HG03520 (cell line): ENCODE data around the gene C1orf210.

Experiments
- ATAC-seq: cut with Tn5 transposase; IDR thresholded peaks from one replicate; pipeline ENCODE4 v1.9.1; 2021; ENCODE audit warnings: mild to moderate bottlenecking, moderate library complexity; ENCODE audit not compliant: unreplicated experiment

The C1orf210 gene

GRCh38 chr1:43275826-43276620, 9.4 kb downstream of the C1orf210 start:
- no peak for ATAC-seq

- ATAC-seq, result no peak
These were observed 10.6 kb downstream of the C1orf210 start for GRCh38 chr1:43274804-43275180.

GRCh38 chr1:43274125-43274803, 11.1 kb downstream of the C1orf210 start:
- ATAC-seq, result no peak

- ATAC-seq, result no peak
These were observed 11.7 kb downstream of the C1orf210 start for GRCh38 chr1:43273708-43274107.

- ATAC-seq, result no peak
These were observed 12.5 kb downstream of the C1orf210 start for GRCh38 chr1:43272576-43273571.

- ATAC-seq, result no peak
These were observed 13.2 kb downstream of the C1orf210 start for GRCh38 chr1:43272161-43272560.

GRCh38 chr1:43271186-43272118, 13.9 kb downstream of the C1orf210 start:
- ATAC-seq, result no peak

- no peak for ATAC-seq
These were observed 14.8 kb downstream of the C1orf210 start for GRCh38 chr1:43270421-43271095.

GRCh38 chr1:43269627-43270375, 15.6 kb downstream of the C1orf210 start, which contains the start of gene TMEM125:
Gene TMEM125, plus strand, starts transcription at chr1:43269983. Its CDS starts 2,740 bp downstream, at chr1:43272723.
- no peak for ATAC-seq

GRCh38 chr1:43267818-43268425, 17.5 kb downstream of the C1orf210 start:
- ATAC-seq, result no peak

- ATAC-seq, result no peak
These were observed 18.0 kb downstream of the C1orf210 start for GRCh38 chr1:43267291-43267805.

- ATAC-seq, result no peak
These were observed 18.5 kb downstream of the C1orf210 start for GRCh38 chr1:43266881-43267280.

GRCh38 chr1:43265431-43265830, 19.9 kb downstream of the C1orf210 start:
- no peak for ATAC-seq

GRCh38 chr1:43258370-43258769, 27.0 kb downstream of the C1orf210 start:
- no peak for ATAC-seq

GRCh38 chr1:43256675-43257570, 28.5 kb downstream of the C1orf210 start:
- no peak for ATAC-seq

- no peak for ATAC-seq
These were observed 29.8 kb downstream of the C1orf210 start for GRCh38 chr1:43255438-43256210.
